HEK293 (cell line): ENCODE measurements around the gene BTF3.

Experiments used
- CTCF ChIP-seq: fragments of 450-650 bp; formaldehyde crosslinking; IDR thresholded peaks from 2 replicates; pipeline ENCODE4 v1.5.1; 2016; ENCODE audit warnings: missing biosample characterization, missing genetic modification characterization
- PATZ1 ChIP-seq: fragments of 450-650 bp; formaldehyde crosslinking; IDR thresholded peaks from 2 replicates; pipeline ENCODE4 v1.5.1; 2016; ENCODE audit warnings: missing biosample characterization, missing genetic modification characterization
- ZBTB44 ChIP-seq: fragments of 450-650 bp; IDR thresholded peaks from 2 replicates; pipeline ENCODE4 v1.5.1; 2018; ENCODE audit warnings: missing biosample characterization, mild to moderate bottlenecking, missing genetic modification characterization
- ZNF155 ChIP-seq: fragments of 450-650 bp; formaldehyde crosslinking; IDR thresholded peaks from 2 replicates; pipeline ENCODE4 v1.5.1; 2016; ENCODE audit warnings: missing biosample characterization, missing genetic modification characterization
- ZNF184 ChIP-seq: fragments of 450-650 bp; IDR thresholded peaks from 2 replicates; pipeline ENCODE4 v1.5.1; 2018; ENCODE audit warnings: missing biosample characterization, mild to moderate bottlenecking, missing genetic modification characterization
- ZNF24 ChIP-seq: fragments of 450-650 bp; formaldehyde crosslinking; IDR thresholded peaks from 2 replicates; pipeline ENCODE4 v1.5.1; 2016; ENCODE audit warnings: missing biosample characterization, missing genetic modification characterization
- ZNF274 ChIP-seq, 2 experiments: fragments of 200-500 bp in 1 of 2; fragments of 450-650 bp in 1 of 2; sonication (Bioruptor generic) in 1 of 2; formaldehyde crosslinking in 1 of 2; IDR thresholded peaks; 2 replicates each; pipeline versions ENCODE4 v1.5.1 to v1.6.1; 2014 to 2016; ENCODE audit warnings: borderline replicate concordance in 1 of 2, inconsistent platforms in 1 of 2, low read length in 1 of 2, missing biosample characterization in 1 of 2, missing genetic modification characterization in 1 of 2
- ZNF404 ChIP-seq: fragments of 450-650 bp; formaldehyde crosslinking; IDR thresholded peaks from 2 replicates; pipeline ENCODE4 v1.5.1; 2017; ENCODE audit warnings: missing biosample characterization, missing genetic modification characterization

GRCh38 chr5:73529081-73529480 lies 30.8 kb downstream of the BTF3 start:
- no peak for TF ChIP-seq ZNF24 (tag by site-specific recombination)
- TF ChIP-seq ZNF184, result no peak
- TF ChIP-seq ZNF274 (IDR thresholded peaks at IDR 0.05; ENCODE audit: low read length), result no peak
- TF ChIP-seq ZNF274 (tag by site-specific recombination; IDR thresholded peaks at IDR 0.05; ENCODE audit: borderline replicate concordance), result no peak
- TF ChIP-seq ZNF404 (tag by site-specific recombination), result no peak
- TF ChIP-seq CTCF, result no peak
- TF ChIP-seq ZNF155 (tag by site-specific recombination), result no peak
- TF ChIP-seq ZBTB44 (tag by site-specific recombination), result no peak
- no peak for TF ChIP-seq PATZ1 (tag by site-specific recombination)
